GM19328 (cell line): Measurements from ENCODE around the gene ESRRA.
"Not testable (repeated sequence)": the region's sequence is repeated elsewhere in the genome, so short reads cannot be mapped to it uniquely, and the experiment has no call there.

Experiments
- ATAC-seq: cut with Tn5 transposase; IDR thresholded peaks from one replicate; pipeline ENCODE4 v1.9.1; 2021; ENCODE audit warnings: mild to moderate bottlenecking, moderate library complexity; ENCODE audit not compliant: unreplicated experiment

Gene ESRRA

GRCh38 chr11:64307795-64308194 is 2.5 kb downstream of the ESRRA start:
- ATAC-seq: not testable (repeated sequence)

- ATAC-seq: no peak
Observed at GRCh38 chr11:64312947-64313346, 7.6 kb downstream of the ESRRA start.

DNA sequence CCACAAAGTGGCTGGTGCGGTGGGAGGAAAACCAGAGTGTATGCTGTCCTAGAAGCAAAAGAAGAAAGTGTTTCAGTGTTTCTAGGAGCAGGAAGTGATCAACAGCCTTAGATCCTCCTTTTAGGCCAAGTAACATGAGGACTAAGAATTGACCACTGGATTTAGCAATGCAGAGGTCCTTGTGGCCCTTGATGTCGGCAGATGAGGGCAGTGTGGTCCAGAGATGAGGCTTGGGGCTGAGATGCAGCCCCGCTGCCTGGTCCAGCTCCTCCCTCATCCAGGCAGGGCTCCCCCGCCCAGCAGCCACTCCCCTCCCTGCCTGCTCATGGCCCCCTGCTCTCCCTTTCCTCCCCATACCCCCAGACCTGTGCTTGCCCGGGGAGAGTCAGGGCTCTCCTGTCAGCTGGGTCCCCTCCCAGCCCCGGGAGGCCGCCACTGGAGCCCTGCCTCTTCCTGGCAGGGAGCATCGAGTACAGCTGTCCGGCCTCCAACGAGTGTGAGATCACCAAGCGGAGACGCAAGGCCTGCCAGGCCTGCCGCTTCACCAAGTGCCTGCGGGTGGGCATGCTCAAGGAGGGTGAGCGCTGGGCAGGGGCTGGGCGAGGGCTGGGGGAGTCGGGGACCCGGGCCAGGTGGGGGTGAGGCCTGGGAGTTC is 8.3 kb downstream of the ESRRA start:
- no peak for ATAC-seq

GRCh38 chr11:64314146-64314804 is 9.0 kb downstream of the ESRRA start:
- ATAC-seq: no peak

GRCh38 chr11:64314805-64315561 is 9.7 kb downstream of the ESRRA start:
- no peak for ATAC-seq

- not testable (repeated sequence) for ATAC-seq
Observed at GRCh38 chr11:64315667-64316526, 10.6 kb downstream of the ESRRA start.

DNA sequence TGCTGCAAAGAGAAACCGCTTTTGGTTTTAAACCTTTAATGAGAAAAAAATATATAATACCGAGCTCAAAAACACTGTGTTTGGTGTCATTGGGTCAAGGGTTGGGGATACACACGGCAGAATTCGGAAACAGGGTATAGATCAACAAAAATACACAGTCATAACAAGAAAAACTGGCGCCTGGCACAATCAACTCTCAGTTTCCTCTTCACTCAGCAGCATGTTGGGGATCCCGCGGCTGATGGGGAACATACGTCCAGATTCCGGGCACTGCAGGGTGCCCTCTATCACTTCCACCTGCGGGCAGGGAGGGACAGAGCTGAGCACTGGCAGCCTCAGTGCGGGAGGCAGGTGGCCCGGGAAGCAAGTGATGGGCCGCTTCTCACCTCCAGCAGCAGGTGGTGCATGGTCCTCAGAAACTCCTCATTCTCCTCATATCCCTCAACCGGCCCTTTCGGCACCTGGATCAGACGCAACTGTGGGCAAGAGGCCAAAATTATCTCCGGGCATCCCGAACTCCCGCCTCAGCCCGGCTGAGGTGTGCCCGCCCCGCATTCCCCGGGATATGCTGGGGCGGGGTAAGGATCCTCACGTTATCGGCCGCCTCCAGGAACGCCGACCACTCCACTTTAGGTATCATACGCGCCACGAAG is 11.5 kb downstream of the ESRRA start:
- peak; percentile 1 for ATAC-seq

GRCh38 chr11:64317325-64317960 is 12.1 kb downstream of the ESRRA start, which contains the start of gene TRMT112:
Gene TRMT112 (minus strand): TSS chr11:64317559. CDS start chr11:64317526, 33 bp downstream.
- ATAC-seq: peak; percentile 74

DNA sequence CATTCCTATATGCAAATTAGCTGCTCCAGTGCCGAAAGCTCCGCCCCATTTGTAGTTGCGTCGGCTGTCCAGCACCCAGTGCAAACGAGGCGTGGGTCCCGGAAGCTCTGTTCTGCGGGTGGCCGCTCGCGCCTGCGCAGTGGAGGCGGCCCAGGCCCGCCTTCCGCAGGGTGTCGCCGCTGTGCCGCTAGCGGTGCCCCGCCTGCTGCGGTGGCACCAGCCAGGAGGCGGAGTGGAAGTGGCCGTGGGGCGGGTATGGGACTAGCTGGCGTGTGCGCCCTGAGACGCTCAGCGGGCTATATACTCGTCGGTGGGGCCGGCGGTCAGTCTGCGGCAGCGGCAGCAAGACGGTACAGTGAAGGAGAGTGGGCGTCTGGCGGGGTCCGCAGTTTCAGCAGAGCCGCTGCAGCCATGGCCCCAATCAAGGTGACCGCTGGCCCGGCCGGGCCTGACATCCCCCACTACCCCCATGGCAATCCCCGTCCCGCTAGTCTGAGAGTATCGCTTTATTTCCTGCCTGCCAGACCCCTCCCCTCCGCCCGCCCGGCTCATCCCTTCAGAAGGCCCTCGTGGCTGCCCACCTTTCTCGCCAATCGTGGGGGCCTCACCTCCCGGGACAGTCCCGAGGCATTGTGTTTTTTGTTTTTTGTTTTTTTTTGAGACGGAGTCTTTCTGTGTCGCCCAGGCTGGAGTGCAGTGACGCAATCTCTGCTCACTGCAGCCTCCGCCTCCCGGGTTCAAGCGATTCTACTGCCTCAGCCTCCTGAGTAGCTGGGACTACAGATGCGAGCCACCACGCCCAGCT is 12.8 kb downstream of the ESRRA start, which contains the start of gene PRDX5:
PRDX5 (plus strand) TSS at position 161 of the 805 bp plus-strand sequence; CDS start at position 256, 95 bp downstream.
- ATAC-seq: peak; percentile 71

GRCh38 chr11:64318766-64319761 is 13.7 kb downstream of the ESRRA start:
- ATAC-seq: no peak

DNA sequence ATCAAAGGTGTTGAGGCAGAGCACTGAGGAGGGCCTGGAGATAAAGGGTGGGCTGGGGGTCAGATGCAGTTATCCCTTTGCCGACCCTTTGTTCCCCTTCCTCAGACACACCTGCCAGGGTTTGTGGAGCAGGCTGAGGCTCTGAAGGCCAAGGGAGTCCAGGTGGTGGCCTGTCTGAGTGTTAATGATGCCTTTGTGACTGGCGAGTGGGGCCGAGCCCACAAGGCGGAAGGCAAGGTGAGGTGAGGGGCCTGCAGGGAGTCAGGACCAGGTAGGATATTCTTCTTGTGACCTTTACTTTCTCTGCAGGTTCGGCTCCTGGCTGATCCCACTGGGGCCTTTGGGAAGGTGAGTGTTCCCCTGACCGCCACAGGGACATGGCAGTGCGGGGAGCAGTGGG is 15.2 kb downstream of the ESRRA start:
- ATAC-seq: no peak

GRCh38 chr11:64321026-64321425 is 15.7 kb downstream of the ESRRA start:
- no peak for ATAC-seq

GRCh38 chr11:64321533-64321932 is 16.2 kb downstream of the ESRRA start:
- no peak for ATAC-seq

DNA sequence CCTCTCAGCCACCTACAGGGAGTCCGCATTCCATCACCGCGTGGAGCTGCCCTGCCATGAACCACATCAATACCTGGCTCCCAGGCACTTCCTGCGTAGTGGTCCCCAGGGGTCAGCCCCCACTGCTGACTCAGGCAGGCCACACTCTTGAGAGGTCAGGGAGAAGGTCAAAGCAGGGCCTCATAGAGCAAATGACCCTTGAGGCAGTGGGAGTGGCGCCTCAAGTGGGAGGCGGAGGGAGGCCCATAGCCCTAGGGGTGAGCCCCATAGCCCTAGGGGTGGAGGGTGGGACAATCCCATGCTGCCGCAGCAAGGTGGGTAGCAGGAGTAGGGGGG is 17.6 kb downstream of the ESRRA start:
- ATAC-seq: no peak

DNA sequence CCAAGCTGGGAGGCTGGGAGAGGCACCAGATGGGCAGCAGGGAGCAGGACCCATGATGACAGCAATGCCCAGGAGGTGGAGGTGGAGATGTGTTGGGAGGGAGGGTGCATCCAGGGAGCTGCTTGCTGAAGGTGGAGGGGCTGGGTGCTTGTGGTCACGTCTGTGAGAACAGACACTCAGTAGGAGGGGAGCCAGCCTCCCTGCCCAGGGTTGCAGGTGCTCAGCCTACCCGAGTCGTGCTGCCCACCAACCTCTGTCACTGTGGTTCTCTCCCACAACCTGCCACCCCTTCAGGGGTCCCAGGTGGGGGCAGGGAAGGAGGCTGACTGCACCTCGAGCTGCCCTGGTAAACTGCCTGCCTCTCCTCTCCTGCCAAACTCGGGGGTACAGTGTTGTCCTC is 18.0 kb downstream of the ESRRA start:
- no peak for ATAC-seq

DNA sequence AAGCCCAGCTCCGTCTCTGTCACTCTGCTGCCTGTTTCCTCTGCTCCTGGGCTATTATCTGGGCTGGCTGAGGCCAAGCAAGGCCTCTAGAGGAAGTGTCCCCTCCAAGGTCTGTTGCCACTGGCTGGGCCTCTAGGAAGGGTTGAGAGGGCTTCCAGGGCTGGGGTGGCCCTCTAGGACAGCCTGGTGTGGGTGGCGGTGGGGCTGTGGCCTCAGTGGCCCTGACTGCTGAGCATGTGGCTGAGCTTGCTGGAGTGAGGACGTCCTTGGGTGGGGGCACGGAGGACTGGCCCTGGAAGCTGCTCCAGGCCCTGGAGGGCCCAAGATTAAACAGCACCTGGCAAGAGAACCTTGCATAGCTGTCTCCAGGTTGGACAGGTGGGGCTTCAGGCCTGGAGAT is 18.7 kb downstream of the ESRRA start:
- ATAC-seq: not testable (repeated sequence)

GRCh38 chr11:64324692-64325469 is 19.6 kb downstream of the ESRRA start:
- no peak for ATAC-seq
